Astrocyte of the spinal cord (primary cell): ENCODE results near the gene OAS1.

Experiments
- DNase-seq: peaks from one replicate; pipeline ENCODE4 v3.0.0; 2011; ENCODE audit warnings: low read depth, low spot score
- H3K4me3 ChIP-seq: 2 replicates; pipeline ENCODE4 v1.5.1; 2011; ENCODE audit warnings: low read depth, mild to moderate bottlenecking, low read length, moderate library complexity
- CTCF ChIP-seq: IDR thresholded peaks from 2 replicates; pipeline ENCODE4 v1.5.1; 2012; ENCODE audit warnings: low read depth, mild to moderate bottlenecking, low read length, inconsistent platforms
- in situ Hi-C: cut with HindIII; loops from 2 replicates; pipeline ENCODE4 v1.10.0; 2017; ENCODE audit warnings: low sequenced_read_pairs

OAS1 gene

GRCh38 chr12:112961536-112961935 is 54.8 kb downstream of the OAS1 start:
- TF ChIP-seq CTCF: no peak
- no peak for DNase-seq
- in situ Hi-C loops: no loop called here
- no peak overlapping the region for H3K4me3 ChIP-seq

GRCh38 chr12:112962561-112962960 is 55.8 kb downstream of the OAS1 start:
- no peak overlapping the region for H3K4me3 ChIP-seq
- no peak for TF ChIP-seq CTCF
- in situ Hi-C loops: no loop called here
- DNase-seq: no peak

GRCh38 chr12:112963227-112963861 is 56.6 kb downstream of the OAS1 start:
- no peak for DNase-seq
- no peak for TF ChIP-seq CTCF
- in situ Hi-C loops: no loop called here
- no peak overlapping the region for H3K4me3 ChIP-seq

- no peak overlapping the region for H3K4me3 ChIP-seq
- TF ChIP-seq CTCF: no peak
- in situ Hi-C loops: no loop called here
- no peak for DNase-seq
Measured at GRCh38 chr12:112964067-112964670, 57.4 kb downstream of the OAS1 start.

- TF ChIP-seq CTCF: no peak
- H3K4me3 ChIP-seq: no peak overlapping the region
- in situ Hi-C loops: no loop called here
- no peak for DNase-seq
Measured at GRCh38 chr12:112964915-112965314, 58.2 kb downstream of the OAS1 start.

GRCh38 chr12:112965643-112966042 is 58.9 kb downstream of the OAS1 start:
- in situ Hi-C loops: no loop called here
- no peak overlapping the region for H3K4me3 ChIP-seq
- no peak for DNase-seq
- TF ChIP-seq CTCF: no peak

GRCh38 chr12:112967306-112967705 is 60.5 kb downstream of the OAS1 start:
- DNase-seq: no peak
- in situ Hi-C loops: no loop called here
- no peak for TF ChIP-seq CTCF
- H3K4me3 ChIP-seq: no peak overlapping the region
